ENCODE measurements around the gene TTC33. TPM values are rescaled to one million over a fixed set of nuclear protein-coding genes. Genes with fewer than 3 reads are reported as not detected.
"Not testable (repeated sequence)": the region's sequence is repeated elsewhere in the genome, so short reads cannot be mapped to it uniquely, and the experiment has no call there.

Gene TTC33
- total RNA-seq, 1 donor from 2014 or later = 20.1 TPM

- H3K9me3 Mint-ChIP-seq = no peaks in the 10 kb centered on the region
- no peak overlapping the region for H3K27ac Mint-ChIP-seq
- H3K4me1 Mint-ChIP-seq = peaks cover 21% of the 10 kb centered on the region
- H3K27me3 Mint-ChIP-seq (ENCODE audit: low read depth) = no peaks in the 10 kb centered on the region
- no peak overlapping the region for H3K4me3 Mint-ChIP-seq
- H3K36me3 Mint-ChIP-seq = peaks cover 4% of the 10 kb centered on the region
- no peak for DNase-seq (ENCODE audit: low spot score in 2 of 2, unreplicated experiment in 2 of 2)
- no peak for TF ChIP-seq CTCF (IDR thresholded peaks at IDR 0.05; ENCODE audit: unreplicated experiment)
Measured at GRCh38 chr5:40733434-40733833, 22.3 kb downstream of the TTC33 start.

- H3K27ac Mint-ChIP-seq; H3K27me3 Mint-ChIP-seq (ENCODE audit: low read depth); H3K4me3 Mint-ChIP-seq; DNase-seq (ENCODE audit: low spot score in 2 of 2, unreplicated experiment in 2 of 2); H3K4me1 Mint-ChIP-seq: not testable (repeated sequence)
- peaks cover 37% of the 10 kb centered on the region for H3K9me3 Mint-ChIP-seq
- peaks cover 57% of the 10 kb centered on the region for H3K36me3 Mint-ChIP-seq
Measured at GRCh38 chr5:40722497-40722911, 33.3 kb downstream of the TTC33 start.

- DNase-seq (ENCODE audit: low spot score in 2 of 2, unreplicated experiment in 2 of 2) = no peak
- peaks cover 2% of the 10 kb centered on the region for H3K4me1 Mint-ChIP-seq
- H3K4me3 Mint-ChIP-seq = no peak overlapping the region
- peaks cover 55% of the 10 kb centered on the region for H3K36me3 Mint-ChIP-seq
- peaks cover 34% of the 10 kb centered on the region for H3K9me3 Mint-ChIP-seq
- H3K27ac Mint-ChIP-seq = no peak overlapping the region
- TF ChIP-seq CTCF (IDR thresholded peaks at IDR 0.05; ENCODE audit: unreplicated experiment) = no peak
- no peaks in the 10 kb centered on the region for H3K27me3 Mint-ChIP-seq (ENCODE audit: low read depth)
Measured at GRCh38 chr5:40720069-40720468, 35.7 kb downstream of the TTC33 start.

GRCh38 chr5:40717281-40717680 is 38.5 kb downstream of the TTC33 start:
- Mint-ChIP-seq H3K27me3 (ENCODE audit: low read depth) (no peaks in the 10 kb centered on the region), H3K4me3 (no peak overlapping the region), H3K27ac (no peak overlapping the region), H3K9me3 (peaks cover 28% of the 10 kb centered on the region), H3K4me1 (peaks cover 2% of the 10 kb centered on the region), H3K36me3 (peaks cover 45% of the 10 kb centered on the region)
- no peak for DNase-seq (ENCODE audit: low spot score in 2 of 2, unreplicated experiment in 2 of 2)
- TF ChIP-seq CTCF (IDR thresholded peaks at IDR 0.05; ENCODE audit: unreplicated experiment) = no peak

- H3K27me3 Mint-ChIP-seq (ENCODE audit: low read depth) = no peaks in the 10 kb centered on the region
- H3K4me3 Mint-ChIP-seq = no peak overlapping the region
- no peak overlapping the region for H3K27ac Mint-ChIP-seq
Measured at GRCh38 chr5:40716590-40716989, 39.2 kb downstream of the TTC33 start.

GRCh38 chr5:40716000-40716399 is 39.8 kb downstream of the TTC33 start:
- Mint-ChIP-seq H3K9me3 (peaks cover 21% of the 10 kb centered on the region), H3K4me3 (no peak overlapping the region), H3K4me1 (peaks cover 2% of the 10 kb centered on the region), H3K27me3 (ENCODE audit: low read depth) (no peaks in the 10 kb centered on the region), H3K36me3 (peaks cover 48% of the 10 kb centered on the region), H3K27ac (no peak overlapping the region)
- TF ChIP-seq CTCF (IDR thresholded peaks at IDR 0.05; ENCODE audit: unreplicated experiment) = no peak
- no peak for DNase-seq (ENCODE audit: low spot score in 2 of 2, unreplicated experiment in 2 of 2)

More at GRCh38 chr5:40716590-40716989, 39.2 kb downstream of the TTC33 start:
- H3K9me3 Mint-ChIP-seq = peaks cover 27% of the 10 kb centered on the region
- H3K4me1 Mint-ChIP-seq = peaks cover 2% of the 10 kb centered on the region
- DNase-seq (ENCODE audit: low spot score in 2 of 2, unreplicated experiment in 2 of 2) = no peak
- peaks cover 48% of the 10 kb centered on the region for H3K36me3 Mint-ChIP-seq
- TF ChIP-seq CTCF (IDR thresholded peaks at IDR 0.05; ENCODE audit: unreplicated experiment) = no peak
